ENCODE measurements around the gene ANO5. TPM values are rescaled to one million over a fixed set of nuclear protein-coding genes. Genes with fewer than 3 reads are reported as not detected.

The ANO5 gene
- total and polyA plus RNA-seq, 3 donors from 2014 or later = 4.8 to 7.1 (median 5.8) TPM

DNA sequence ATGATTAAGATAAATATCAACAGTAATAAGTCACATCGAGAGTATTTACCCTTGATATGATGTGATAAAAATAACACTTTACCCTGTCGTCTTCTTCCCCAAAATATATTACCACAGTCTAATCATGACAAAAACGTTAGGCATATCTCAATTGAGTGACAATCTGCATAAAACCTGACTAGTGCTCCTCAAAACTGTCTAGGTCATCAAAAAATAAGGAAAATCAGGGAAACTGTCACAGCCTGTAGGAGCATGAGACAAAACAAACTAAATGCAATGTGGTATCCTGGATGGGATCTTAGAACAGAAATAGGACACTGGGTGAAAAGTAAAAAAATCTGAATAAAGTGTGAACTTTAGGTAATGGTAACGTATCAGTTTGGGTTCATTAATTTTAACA is 19.4 kb upstream of the ANO5 start:
- Histone ChIP-seq H3K9me3 (no peaks in the 10 kb centered on the region), H3K4me3 (no peak overlapping the region), H3K36me3 (ENCODE audit: low read depth, missing control alignments) (no peaks in the 10 kb centered on the region), H3K4me1 (no peaks in the 10 kb centered on the region), H3K27ac (no peak overlapping the region), H3K27me3 (no peaks in the 10 kb centered on the region)
- TF ChIP-seq, protein P1, sequence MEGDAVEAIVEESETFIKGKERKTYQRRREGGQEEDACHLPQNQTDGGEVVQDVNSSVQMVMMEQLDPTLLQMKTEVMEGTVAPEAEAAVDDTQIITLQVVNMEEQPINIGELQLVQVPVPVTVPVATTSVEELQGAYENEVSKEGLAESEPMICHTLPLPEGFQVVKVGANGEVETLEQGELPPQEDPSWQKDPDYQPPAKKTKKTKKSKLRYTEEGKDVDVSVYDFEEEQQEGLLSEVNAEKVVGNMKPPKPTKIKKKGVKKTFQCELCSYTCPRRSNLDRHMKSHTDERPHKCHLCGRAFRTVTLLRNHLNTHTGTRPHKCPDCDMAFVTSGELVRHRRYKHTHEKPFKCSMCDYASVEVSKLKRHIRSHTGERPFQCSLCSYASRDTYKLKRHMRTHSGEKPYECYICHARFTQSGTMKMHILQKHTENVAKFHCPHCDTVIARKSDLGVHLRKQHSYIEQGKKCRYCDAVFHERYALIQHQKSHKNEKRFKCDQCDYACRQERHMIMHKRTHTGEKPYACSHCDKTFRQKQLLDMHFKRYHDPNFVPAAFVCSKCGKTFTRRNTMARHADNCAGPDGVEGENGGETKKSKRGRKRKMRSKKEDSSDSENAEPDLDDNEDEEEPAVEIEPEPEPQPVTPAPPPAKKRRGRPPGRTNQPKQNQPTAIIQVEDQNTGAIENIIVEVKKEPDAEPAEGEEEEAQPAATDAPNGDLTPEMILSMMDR (IDR thresholded peaks at IDR 0.05) = no peak
- no peak for TF ChIP-seq POLR2A (IDR thresholded peaks at IDR 0.05)
- intact Hi-C loops (cut with DNase I; ENCODE audit: low total_unique reads) = no loop called here
- 57 to 74% methylated on average over 4 of the region's 4 CpGs for WGBS, 2 donors
- no peak for DNase-seq

DNA sequence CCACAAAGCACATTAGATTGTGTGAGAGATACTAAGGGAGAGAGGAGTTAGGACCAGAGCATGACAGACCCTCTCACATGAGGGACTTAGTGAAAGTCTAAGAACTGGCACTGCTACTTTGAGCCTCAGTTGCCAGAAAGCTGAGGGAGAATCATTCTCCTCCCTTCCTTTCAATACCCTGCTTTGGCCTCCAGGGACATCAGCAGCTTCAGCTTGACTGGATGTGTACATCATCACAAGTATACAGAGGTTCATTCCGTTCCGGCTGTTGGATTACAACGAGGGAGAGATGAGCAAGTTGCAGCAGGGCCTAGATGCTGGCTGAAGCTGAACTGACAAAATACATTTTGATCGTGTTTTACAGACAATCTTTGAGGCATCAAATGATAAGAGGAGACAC is 15.7 kb upstream of the ANO5 start:
- no peak overlapping the region for H3K27ac ChIP-seq
- no peak overlapping the region for H3K4me3 ChIP-seq
- no peaks in the 10 kb centered on the region for H3K36me3 ChIP-seq (ENCODE audit: low read depth, missing control alignments)
- DNase-seq = no peak
- WGBS, 2 donors = 74 to 77% methylated on average over 4 of the region's 4 CpGs
- intact Hi-C loops (cut with DNase I; ENCODE audit: low total_unique reads) = no loop called here
- no peaks in the 10 kb centered on the region for H3K9me3 ChIP-seq
- TF ChIP-seq, protein P1 (IDR thresholded peaks at IDR 0.05) = no peak
- TF ChIP-seq POLR2A (IDR thresholded peaks at IDR 0.05) = no peak
- no peaks in the 10 kb centered on the region for H3K4me1 ChIP-seq
- no peaks in the 10 kb centered on the region for H3K27me3 ChIP-seq

DNA sequence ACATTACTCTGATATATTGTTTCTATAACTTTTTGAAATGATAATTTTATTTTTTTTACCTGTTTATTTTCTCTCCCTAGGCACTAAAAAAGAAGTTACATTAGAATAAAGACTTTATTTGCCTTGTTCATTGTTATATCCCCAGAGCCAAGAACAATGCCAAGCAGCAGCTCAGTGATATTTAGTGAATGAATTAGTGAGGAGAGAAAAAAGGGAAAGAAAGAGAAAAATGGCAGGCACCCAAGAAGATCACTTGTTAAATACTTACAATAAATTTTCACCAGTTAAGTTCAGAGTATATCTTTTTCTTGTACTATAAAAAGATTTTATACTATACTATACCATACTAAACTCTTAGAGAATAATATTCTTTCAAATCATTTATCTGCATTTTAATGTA is 13.3 kb upstream of the ANO5 start:
- no peak for TF ChIP-seq POLR2A (IDR thresholded peaks at IDR 0.05)
- TF ChIP-seq, protein P1 (IDR thresholded peaks at IDR 0.05) = no peak
- Histone ChIP-seq H3K27ac (no peak overlapping the region), H3K4me1 (no peaks in the 10 kb centered on the region), H3K4me3 (no peak overlapping the region), H3K36me3 (ENCODE audit: low read depth, missing control alignments) (no peaks in the 10 kb centered on the region), H3K27me3 (no peaks in the 10 kb centered on the region), H3K9me3 (no peaks in the 10 kb centered on the region)
- intact Hi-C loops (cut with DNase I; ENCODE audit: low total_unique reads) = no loop called here
- no peak for DNase-seq

DNA sequence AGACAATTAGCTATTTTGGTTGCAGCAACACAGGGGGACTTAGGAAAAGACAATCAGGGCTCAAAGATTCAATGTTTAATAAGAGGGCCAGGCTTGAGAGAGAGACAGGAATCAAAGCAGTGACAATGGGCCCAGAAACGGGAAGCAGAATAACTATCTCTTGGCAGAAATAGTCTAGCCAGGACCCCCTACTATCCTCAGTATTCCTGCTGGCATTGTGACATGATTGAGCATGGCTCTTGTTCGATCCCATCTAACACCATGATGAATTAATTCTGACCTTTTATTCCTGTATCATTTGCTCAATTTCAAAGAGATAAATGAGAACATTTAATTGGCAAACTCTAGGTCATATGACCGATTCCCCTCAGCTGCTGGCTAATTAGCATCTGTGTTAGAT is 12.8 kb upstream of the ANO5 start:
- 80 to 90% methylated on average over 3 of the region's 3 CpGs for WGBS, 2 donors
- Histone ChIP-seq H3K27me3 (no peaks in the 10 kb centered on the region), H3K36me3 (ENCODE audit: low read depth, missing control alignments) (no peaks in the 10 kb centered on the region), H3K4me3 (no peak overlapping the region), H3K9me3 (no peaks in the 10 kb centered on the region), H3K4me1 (no peaks in the 10 kb centered on the region), H3K27ac (no peak overlapping the region)
- no peak for DNase-seq
- no peak for TF ChIP-seq POLR2A (IDR thresholded peaks at IDR 0.05)
- TF ChIP-seq, protein P1 (IDR thresholded peaks at IDR 0.05) = no peak
- intact Hi-C loops (cut with DNase I; ENCODE audit: low total_unique reads) = no loop called here

DNA sequence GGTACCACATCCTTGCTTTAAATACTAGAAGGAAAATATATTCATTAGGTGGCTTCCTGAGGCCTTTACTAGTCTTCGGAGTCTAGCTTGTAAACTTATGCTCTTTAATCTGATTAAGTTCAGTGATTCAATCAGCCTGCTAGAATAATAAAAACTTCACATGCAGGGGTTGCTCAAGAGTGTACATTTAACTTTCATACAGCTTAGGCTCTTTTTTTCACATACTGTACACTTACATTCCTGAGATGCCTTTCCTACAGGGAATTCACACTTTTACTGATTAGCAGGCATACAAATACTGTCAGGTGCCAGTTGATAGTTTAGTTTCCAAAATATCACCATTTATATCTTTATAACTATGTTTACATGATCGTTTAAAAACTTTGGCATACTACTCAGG is 3.2 kb upstream of the ANO5 start:
- Histone ChIP-seq H3K9me3 (no peaks in the 10 kb centered on the region), H3K27me3 (no peaks in the 10 kb centered on the region), H3K36me3 (ENCODE audit: low read depth, missing control alignments) (no peaks in the 10 kb centered on the region), H3K4me3 (no peak overlapping the region), H3K27ac (no peak overlapping the region), H3K4me1 (no peaks in the 10 kb centered on the region)
- WGBS, 2 donors = 54% methylated on average over 2 of the region's 2 CpGs
- intact Hi-C loops (cut with DNase I; ENCODE audit: low total_unique reads) = no loop called here
- no peak for DNase-seq
- TF ChIP-seq, protein P1 (IDR thresholded peaks at IDR 0.05) = no peak
- no peak for TF ChIP-seq POLR2A (IDR thresholded peaks at IDR 0.05)
